Measurements from ENCODE around the gene HIC1.

The HIC1 gene

GRCh38 chr17:2082003-2082781 lies 27.3 kb downstream of the HIC1 start:
- DNase-seq: no peak

GRCh38 chr17:2083613-2084035 lies 28.7 kb downstream of the HIC1 start:
- DNase-seq: no peak

GRCh38 chr17:2084036-2084765 lies 29.3 kb downstream of the HIC1 start:
- no peak for DNase-seq

GRCh38 chr17:2084766-2085647 lies 30.1 kb downstream of the HIC1 start:
- DNase-seq: no peak

- DNase-seq: no peak
Observed at GRCh38 chr17:2085648-2085949, 30.7 kb downstream of the HIC1 start.

GRCh38 chr17:2086306-2086705 lies 31.4 kb downstream of the HIC1 start:
- no peak for DNase-seq

- DNase-seq: no peak
Observed at GRCh38 chr17:2087597-2088211, 32.8 kb downstream of the HIC1 start.

GRCh38 chr17:2089021-2089422 lies 34.1 kb downstream of the HIC1 start:
- no peak for DNase-seq

- DNase-seq: no peak
Observed at GRCh38 chr17:2090210-2090641, 35.3 kb downstream of the HIC1 start.

GRCh38 chr17:2090804-2091534 lies 36.1 kb downstream of the HIC1 start:
- DNase-seq: no peak

- no peak for DNase-seq
Observed at GRCh38 chr17:2092253-2092652, 37.4 kb downstream of the HIC1 start.

- DNase-seq: no peak
Observed at GRCh38 chr17:2093349-2093748, 38.4 kb downstream of the HIC1 start.

- DNase-seq: no peak
Observed at GRCh38 chr17:2094891-2095535, 40.1 kb downstream of the HIC1 start.

GRCh38 chr17:2095536-2095910 lies 40.6 kb downstream of the HIC1 start:
- DNase-seq: no peak

- no peak for DNase-seq
Observed at GRCh38 chr17:2101448-2102257, 46.8 kb downstream of the HIC1 start.

- DNase-seq: no peak
Observed at GRCh38 chr17:2102931-2103809, 48.3 kb downstream of the HIC1 start.

GRCh38 chr17:2105663-2106062 lies 50.8 kb downstream of the HIC1 start:
- DNase-seq: no peak

GRCh38 chr17:2106308-2106955 lies 51.5 kb downstream of the HIC1 start:
- no peak for DNase-seq

GRCh38 chr17:2107050-2107449 lies 52.1 kb downstream of the HIC1 start:
- DNase-seq: no peak
